ENCODE data around the gene POU5F2.

DNA sequence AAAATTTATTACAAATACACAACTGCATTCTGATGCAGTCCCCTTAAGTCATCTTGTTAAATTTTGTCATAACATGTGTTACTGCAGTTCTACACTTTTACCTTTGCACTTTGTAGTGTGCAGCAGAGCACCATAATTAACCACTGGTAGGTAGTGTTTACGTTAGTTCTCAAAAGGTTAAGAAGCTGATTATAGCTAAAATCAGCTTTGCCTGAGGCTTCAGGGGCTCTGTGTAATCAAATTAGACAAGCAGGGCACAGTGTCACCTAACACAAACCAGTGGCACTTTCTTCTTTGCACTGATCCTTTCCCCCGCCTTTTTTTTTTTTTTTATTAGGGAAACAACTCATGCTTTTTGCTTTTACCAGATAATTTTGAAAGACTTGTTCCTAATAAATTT, 26.1 kb downstream of the POU5F2 start:
- no peak for TF ChIP-seq CTCF (conservative IDR thresholded peaks at IDR 0.05; ENCODE audit: low read depth, low read length)
- no peak for TF ChIP-seq EZH2 (IDR thresholded peaks at IDR 0.05; ENCODE audit: borderline replicate concordance, low read depth, low read length, poor library complexity, severe bottlenecking)

Data from A673 (cell line).